ENCODE results near the gene WDR6. TPM values are rescaled to one million over a fixed set of nuclear protein-coding genes. Genes with fewer than 3 reads are reported as not detected.

The WDR6 gene
- total RNA-seq, 1 experiment from 2014 or later, result 174 TPM

- H3K9ac ChIP-seq (ENCODE audit: low read length), result no peak overlapping the region
- H3K9me3 ChIP-seq (ENCODE audit: control insufficient read depth in 1 of 2, insufficient read depth in 1 of 2, low read depth in 1 of 2, low read length in 2 of 2), result no peaks in the 10 kb centered on the region
- H3K79me2 ChIP-seq (ENCODE audit: insufficient read depth, low read length), result peaks cover 93% of the 10 kb centered on the region
- ATAC-seq (no peak), DNase-seq (ENCODE audit: low read depth, low spot score) (no peak)
- peak overlapping the region; percentile 9 for H3K27ac ChIP-seq (ENCODE audit: low read depth, low read length)
- no peak overlapping the region for H2AFZ ChIP-seq (ENCODE audit: low read depth, low read length, poor library complexity, severe bottlenecking)
- H3K36me3 ChIP-seq (ENCODE audit: control insufficient read depth in 1 of 2, insufficient read depth in 2 of 2, low read length in 2 of 2), result peaks cover 18 to 54% of the 10 kb centered on the region in 2 experiments; a peak in 3 of 4 replicates
- CTCF ChIA-PET, result no interaction called here
- intact Hi-C loops (cut with micrococcal nuclease), result no loop called here
- no TSS peak for BruUV-seq (replicated peaks)
- H3K9me2 ChIP-seq (ENCODE audit: insufficient read depth), result no peaks in the 10 kb centered on the region
- RAD21 ChIA-PET (ENCODE audit: low non-redundant PET in 1 of 2, low total read pairs in 2 of 2, uncharacterized antibody in 2 of 2, unreplicated experiment in 2 of 2), result no interaction called here
- POLR2A ChIA-PET, result interaction anchor here (0.5 to 2.5 kb wide), 2 partner anchors 17 to 109 kb away, joined by 4 to 8 read pairs; partner anchors contain the start of gene WDR6
- H3K4me2 ChIP-seq (ENCODE audit: low read length), result peak overlapping the region; percentile 90; the same call in 1 of the 2 replicates
- no peak overlapping the region; a peak in 1 of 4 replicates for H3K4me3 ChIP-seq (replicated peaks in 1 of 2; ENCODE audit: low read depth in 1 of 2, low read length in 2 of 2)
- H3K4me1 ChIP-seq (ENCODE audit: control insufficient read depth in 1 of 2, insufficient read depth in 2 of 2, low read length in 2 of 2), result peaks cover 15 to 59% of the 10 kb centered on the region in 2 experiments
- H3K27me3 ChIP-seq (ENCODE audit: insufficient read depth, low read length), result no peaks in the 10 kb centered on the region
- H4K20me1 ChIP-seq (ENCODE audit: insufficient read depth), result no peaks in the 10 kb centered on the region; the same call in 1 of the 2 replicates
- no peak for TF ChIP-seq TCF7L2 (IDR thresholded peaks at IDR 0.05; ENCODE audit: borderline replicate concordance, extremely low read depth, insufficient read depth, insufficient read length)
- peak; percentile 9 for TF ChIP-seq POLR2A (IDR thresholded peaks at IDR 0.05; ENCODE audit: borderline replicate concordance, extremely low read depth, insufficient read depth, insufficient read length)
- no peak for TF ChIP-seq SP1 (IDR thresholded peaks at IDR 0.05; ENCODE audit: low read depth)
Observed at GRCh38 chr3:49024449-49024848, 17.3 kb downstream of the WDR6 start.

GRCh38 chr3:49025005-49025792, 18.0 kb downstream of the WDR6 start:
- intact Hi-C loops (cut with micrococcal nuclease), result no loop called here
- no peaks in the 10 kb centered on the region for H3K9me2 ChIP-seq (ENCODE audit: insufficient read depth)
- H4K20me1 ChIP-seq (ENCODE audit: insufficient read depth), result peaks cover 4% of the 10 kb centered on the region; the same call in 1 of the 2 replicates
- no peak overlapping the region for H3K4me3 ChIP-seq (replicated peaks in 1 of 2; ENCODE audit: low read depth in 1 of 2, low read length in 2 of 2)
- H2AFZ ChIP-seq (ENCODE audit: low read depth, low read length, poor library complexity, severe bottlenecking), result no peak overlapping the region
- ChIA-PET RAD21 (ENCODE audit: low non-redundant PET in 1 of 2, low total read pairs in 2 of 2, uncharacterized antibody in 2 of 2, unreplicated experiment in 2 of 2) (no interaction called here), POLR2A (interaction anchor here (0.5 to 2.5 kb wide), 2 partner anchors 18 to 108 kb away, joined by 4 to 8 read pairs; partner anchors contain the start of gene WDR6), CTCF (no interaction called here)
- H3K27ac ChIP-seq (ENCODE audit: low read depth, low read length), result peak overlapping the region; percentile 22
- no peaks in the 10 kb centered on the region for H3K9me3 ChIP-seq (ENCODE audit: control insufficient read depth in 1 of 2, insufficient read depth in 1 of 2, low read depth in 1 of 2, low read length in 2 of 2)
- DNase-seq (ENCODE audit: low read depth, low spot score), result no peak
- TF ChIP-seq POLR2A (IDR thresholded peaks at IDR 0.05; ENCODE audit: borderline replicate concordance, extremely low read depth, insufficient read depth, insufficient read length), result peak; percentile 3
- TF ChIP-seq SP1 (IDR thresholded peaks at IDR 0.05; ENCODE audit: low read depth), result no peak
- TF ChIP-seq ZNF274 (IDR thresholded peaks at IDR 0.05; ENCODE audit: low read depth, low read length), result no peak
- no peak for TF ChIP-seq SRF (IDR thresholded peaks at IDR 0.05; ENCODE audit: low read depth)
- TF ChIP-seq EZH2 (IDR thresholded peaks at IDR 0.05), result no peak
- peak; percentile 10; the same call in 1 of the 2 replicates for TF ChIP-seq POLR2AphosphoS5 (IDR thresholded peaks at IDR 0.05; ENCODE audit: low read depth, low read length)
- peaks cover 9 to 54% of the 10 kb centered on the region in 2 experiments; a peak in 3 of 4 replicates for H3K4me1 ChIP-seq (ENCODE audit: control insufficient read depth in 1 of 2, insufficient read depth in 2 of 2, low read length in 2 of 2)
- H3K27me3 ChIP-seq (ENCODE audit: insufficient read depth, low read length), result no peaks in the 10 kb centered on the region
- no TSS peak for BruUV-seq (replicated peaks)
- peaks cover 18 to 54% of the 10 kb centered on the region in 2 experiments; a peak in 3 of 4 replicates for H3K36me3 ChIP-seq (ENCODE audit: control insufficient read depth in 1 of 2, insufficient read depth in 2 of 2, low read length in 2 of 2)
- no peak for ATAC-seq
- H3K4me2 ChIP-seq (ENCODE audit: low read length), result 0 out of 2 replicates have a peak overlapping the region, but pooled peaks have one; percentile 1
- H3K79me2 ChIP-seq (ENCODE audit: insufficient read depth, low read length), result peaks cover 86% of the 10 kb centered on the region
- H3K9ac ChIP-seq (ENCODE audit: low read length), result no peak overlapping the region; the same call in 1 of the 2 replicates
